GM19467 (cell line): Measurements from ENCODE around the gene AQP6.
A peak's percentile ranks its signal among the peaks of the same experiment; 100 is the strongest.

Experiments used
- ATAC-seq: cut with Tn5 transposase; IDR thresholded peaks from one replicate; pipeline ENCODE4 v1.9.1; 2021; ENCODE audit warnings: mild to moderate bottlenecking, moderate library complexity; ENCODE audit not compliant: unreplicated experiment

Gene AQP6

DNA sequence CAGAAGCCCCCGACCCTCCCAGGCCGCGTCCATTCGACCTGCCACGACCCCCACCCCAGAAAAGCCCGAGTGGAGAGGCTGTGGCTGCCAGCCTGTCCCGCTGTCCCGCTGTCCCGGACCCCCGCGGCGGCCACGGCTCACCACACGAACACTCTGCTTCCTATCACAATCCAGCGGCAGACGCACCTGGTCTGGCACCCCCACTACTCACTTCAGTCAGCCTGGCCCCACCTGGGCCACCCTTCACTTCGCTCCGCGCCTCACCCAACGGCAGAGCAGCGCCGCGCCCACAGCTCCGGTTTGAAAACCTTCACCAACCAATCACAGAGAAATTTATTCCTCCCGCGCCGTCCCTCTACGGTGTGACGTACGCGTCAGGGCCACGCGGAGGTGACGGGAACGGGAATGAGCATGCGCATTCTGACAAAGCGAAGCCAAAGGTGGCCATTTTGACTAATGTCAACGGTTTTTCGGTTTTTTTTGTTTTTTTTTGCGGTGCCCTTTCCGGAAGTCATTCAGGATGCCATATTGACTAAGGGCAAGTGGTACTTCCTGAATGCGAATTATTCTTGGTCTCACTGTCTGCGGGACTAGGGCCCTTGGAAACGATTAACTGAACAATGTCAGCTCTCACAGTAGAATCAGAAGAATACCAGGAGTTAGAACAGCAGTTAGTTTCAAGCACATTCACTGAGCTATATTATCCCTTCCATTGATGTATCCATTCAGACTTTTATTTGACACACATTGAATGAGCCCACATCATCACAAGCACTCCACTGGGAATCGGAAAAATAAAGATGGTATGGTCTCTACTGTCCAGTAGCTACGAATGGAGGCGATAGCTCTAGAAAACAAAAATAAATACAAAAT is 52.7 kb downstream of the AQP6 start, which contains the start of gene RACGAP1:
RACGAP1 (minus strand) TSS at position 308 of the 873 bp plus-strand sequence. CDS start 8,779 bp downstream, outside the sequence.
- ATAC-seq, result peak; percentile 97

DNA sequence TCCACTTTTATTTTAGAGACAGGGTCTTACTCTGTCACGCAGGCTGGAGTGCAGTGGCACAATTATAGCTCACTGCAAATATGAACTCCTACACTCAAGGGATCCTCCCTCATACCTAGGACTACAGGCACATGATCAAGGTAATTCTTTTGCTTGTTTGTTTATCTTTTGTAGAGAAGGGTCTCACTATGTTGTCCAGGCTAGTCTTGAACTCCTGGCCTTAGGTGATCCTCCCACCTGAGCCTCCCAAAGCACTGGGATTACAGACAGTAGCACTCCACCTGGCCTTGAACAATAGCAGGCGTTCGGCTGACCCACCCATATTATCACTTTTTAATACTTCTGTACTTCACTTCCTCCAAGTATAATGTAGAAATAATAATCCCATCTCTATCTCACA is 53.9 kb downstream of the AQP6 start:
- ATAC-seq, result no peak
